Loucy (cell line): ENCODE measurements around the gene ENTHD1.

Experiments used
- EZH2phosphoT487 ChIP-seq: fragments of 200-600 bp; IDR thresholded peaks from 2 replicates; pipeline ENCODE4 v1.6.1; 2018; ENCODE audit warnings: antibody characterized with exemption, mild to moderate bottlenecking, moderate library complexity, borderline replicate concordance
- TF ChIP-seq, protein P1 (sequence below): fragments of 200-600 bp; sonication (generic); conservative IDR thresholded peaks from 2 replicates; pipeline ENCODE4 v1.5.1; 2014; ENCODE audit warnings: mild to moderate bottlenecking, antibody characterized with exemption, low read length

GRCh38 chr22:39825661-39826102 is 67.9 kb downstream of the ENTHD1 start:
- TF ChIP-seq, protein P1, sequence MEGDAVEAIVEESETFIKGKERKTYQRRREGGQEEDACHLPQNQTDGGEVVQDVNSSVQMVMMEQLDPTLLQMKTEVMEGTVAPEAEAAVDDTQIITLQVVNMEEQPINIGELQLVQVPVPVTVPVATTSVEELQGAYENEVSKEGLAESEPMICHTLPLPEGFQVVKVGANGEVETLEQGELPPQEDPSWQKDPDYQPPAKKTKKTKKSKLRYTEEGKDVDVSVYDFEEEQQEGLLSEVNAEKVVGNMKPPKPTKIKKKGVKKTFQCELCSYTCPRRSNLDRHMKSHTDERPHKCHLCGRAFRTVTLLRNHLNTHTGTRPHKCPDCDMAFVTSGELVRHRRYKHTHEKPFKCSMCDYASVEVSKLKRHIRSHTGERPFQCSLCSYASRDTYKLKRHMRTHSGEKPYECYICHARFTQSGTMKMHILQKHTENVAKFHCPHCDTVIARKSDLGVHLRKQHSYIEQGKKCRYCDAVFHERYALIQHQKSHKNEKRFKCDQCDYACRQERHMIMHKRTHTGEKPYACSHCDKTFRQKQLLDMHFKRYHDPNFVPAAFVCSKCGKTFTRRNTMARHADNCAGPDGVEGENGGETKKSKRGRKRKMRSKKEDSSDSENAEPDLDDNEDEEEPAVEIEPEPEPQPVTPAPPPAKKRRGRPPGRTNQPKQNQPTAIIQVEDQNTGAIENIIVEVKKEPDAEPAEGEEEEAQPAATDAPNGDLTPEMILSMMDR = no peak
- no peak for TF ChIP-seq EZH2phosphoT487
